Erythroblast (primary cell): ENCODE data around the gene AXIN1.
"Not testable (repeated sequence)": the region's sequence is repeated elsewhere in the genome, so short reads cannot be mapped to it uniquely, and the experiment has no call there.

Experiments used
- DNase-seq, 2 experiments: peaks; one replicate each; lab custom pipeline; 2025; lab: John Stamatoyannopoulos, UW
- GATA1 ChIP-seq: IDR thresholded peaks from 2 replicates; pipeline ENCODE4 v1.6.1; 2011; ENCODE audit warnings: low read depth, mild to moderate bottlenecking, control low read depth, low read length, moderate library complexity
- POLR2A ChIP-seq: IDR thresholded peaks from 2 replicates; pipeline ENCODE4 v1.6.1; 2011; ENCODE audit warnings: mild to moderate bottlenecking, low read length

Gene AXIN1

DNA sequence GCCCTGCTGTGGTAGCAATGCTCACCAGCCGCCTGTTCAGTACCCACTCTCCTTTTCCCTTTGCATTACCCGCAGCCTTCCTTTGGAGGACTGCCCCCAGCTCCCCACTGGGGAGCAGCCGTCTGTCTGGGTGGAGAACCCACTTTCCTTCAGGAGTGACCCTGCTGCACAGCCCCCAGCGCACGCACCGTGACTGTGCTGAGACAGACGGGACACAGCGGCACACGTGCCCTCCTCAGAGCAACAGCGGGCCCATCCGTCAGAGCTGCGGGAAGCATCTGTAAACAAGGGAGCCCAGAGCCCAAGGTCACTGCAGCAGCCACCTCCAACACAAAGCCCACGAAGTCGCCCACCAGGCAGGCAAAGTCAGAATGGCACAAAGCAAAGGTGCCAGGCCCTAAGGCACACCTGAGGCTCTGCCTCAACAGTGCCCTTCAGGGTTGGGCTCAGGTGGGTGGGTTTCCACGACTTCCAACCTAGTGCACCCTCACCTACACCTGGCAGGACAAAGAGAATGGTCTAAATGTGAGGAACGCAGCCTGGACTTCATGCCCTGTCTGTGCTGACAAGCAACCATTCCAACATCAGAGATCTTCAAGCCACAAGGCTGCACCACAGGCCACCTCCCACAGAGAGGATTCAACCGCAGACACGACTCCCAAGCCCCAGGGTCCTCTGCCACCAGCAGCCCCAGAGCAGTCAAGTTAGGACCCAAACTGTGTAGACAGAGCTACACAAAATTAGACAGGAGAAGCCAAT lies 9.9 kb downstream of the AXIN1 start:
- TF ChIP-seq POLR2A (no peak), GATA1 (no peak)
- no peak for DNase-seq

DNA sequence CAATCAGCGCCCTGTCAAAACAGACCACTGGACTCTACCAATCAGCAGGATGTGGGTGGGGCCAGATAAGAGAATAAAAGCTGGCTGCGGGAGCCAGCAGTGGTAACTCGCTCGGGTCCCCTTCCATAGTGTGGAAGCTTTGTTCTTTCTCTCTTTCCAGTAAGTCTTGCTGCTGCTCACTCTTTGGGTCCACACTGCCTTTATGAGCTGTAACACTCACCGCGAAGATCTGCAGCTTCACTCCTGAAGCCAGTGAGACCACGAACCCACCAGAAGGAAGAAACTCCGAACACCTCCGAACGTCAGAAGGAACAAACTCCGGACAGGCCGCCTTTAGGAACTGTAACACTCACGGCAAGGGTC lies 10.6 kb downstream of the AXIN1 start:
- not testable (repeated sequence) for DNase-seq

GRCh38 chr16:341095-341973 lies 11.2 kb downstream of the AXIN1 start:
- not testable (repeated sequence) for DNase-seq

DNA sequence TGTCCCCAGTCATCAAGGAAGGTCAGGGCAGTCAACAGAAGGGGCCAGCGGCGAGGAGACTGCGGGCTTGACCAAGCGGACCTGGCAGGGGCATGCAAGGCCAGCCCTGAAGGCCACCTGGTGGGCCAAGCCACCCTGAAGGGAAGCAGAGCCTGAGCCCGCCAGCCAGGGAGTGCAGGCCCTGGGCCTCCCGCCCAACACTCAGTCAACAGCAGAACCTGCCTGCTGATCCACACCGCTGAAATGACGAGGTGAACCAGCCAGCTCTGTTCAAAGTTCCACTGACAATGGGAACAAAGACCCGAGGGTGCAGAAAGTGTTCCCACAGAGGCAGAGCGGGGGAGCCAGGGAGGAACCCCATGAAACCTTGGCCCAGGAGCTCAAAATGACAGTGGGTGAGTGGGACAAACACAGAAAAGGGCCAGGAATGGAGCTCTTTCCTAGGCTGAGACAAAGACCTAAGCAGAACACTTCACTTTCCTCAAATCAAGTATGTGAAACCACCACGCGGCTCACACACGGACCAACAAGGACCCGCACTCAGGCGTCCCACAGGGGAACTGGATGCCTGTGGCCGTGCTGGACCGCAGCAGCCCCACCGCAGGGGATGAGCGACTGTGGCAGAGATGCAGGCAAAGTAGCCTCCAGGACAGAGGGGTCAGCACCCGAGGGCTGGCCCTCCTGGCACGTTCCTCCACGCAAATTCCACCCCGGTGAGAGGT lies 12.0 kb downstream of the AXIN1 start:
- no peak for TF ChIP-seq GATA1
- no peak for TF ChIP-seq POLR2A
- DNase-seq: no peak

GRCh38 chr16:339680-340079 lies 12.8 kb downstream of the AXIN1 start:
- DNase-seq: peak in 1 of 2 experiments; percentile 34
- TF ChIP-seq POLR2A (no peak), GATA1 (no peak)

- no peak for DNase-seq
Measured at GRCh38 chr16:337975-338575, 14.4 kb downstream of the AXIN1 start.

DNA sequence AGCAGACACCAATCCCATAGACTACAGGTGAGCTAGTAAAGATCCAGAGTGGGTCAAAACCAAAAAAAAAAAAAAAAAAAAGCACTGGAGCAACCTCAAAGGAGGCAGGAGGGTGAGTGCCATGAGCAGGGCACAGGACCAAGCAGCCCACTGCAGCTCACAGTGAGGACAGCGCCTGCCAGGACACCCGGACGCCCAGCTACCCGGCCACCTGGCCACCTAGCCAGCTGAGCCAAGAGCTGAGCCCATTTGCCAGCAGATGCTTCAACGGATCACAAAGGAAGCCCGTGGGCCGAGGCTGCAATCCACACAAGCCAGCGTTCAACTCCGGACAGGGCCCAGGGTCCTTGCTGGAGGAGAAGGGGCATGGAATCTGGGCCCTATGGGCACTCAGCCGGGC lies 15.1 kb downstream of the AXIN1 start:
- no peak for DNase-seq
- TF ChIP-seq GATA1: no peak
- TF ChIP-seq POLR2A: no peak

More at GRCh38 chr16:337975-338575, 14.4 kb downstream of the AXIN1 start:
- no peak for TF ChIP-seq GATA1
- no peak for TF ChIP-seq POLR2A

DNA sequence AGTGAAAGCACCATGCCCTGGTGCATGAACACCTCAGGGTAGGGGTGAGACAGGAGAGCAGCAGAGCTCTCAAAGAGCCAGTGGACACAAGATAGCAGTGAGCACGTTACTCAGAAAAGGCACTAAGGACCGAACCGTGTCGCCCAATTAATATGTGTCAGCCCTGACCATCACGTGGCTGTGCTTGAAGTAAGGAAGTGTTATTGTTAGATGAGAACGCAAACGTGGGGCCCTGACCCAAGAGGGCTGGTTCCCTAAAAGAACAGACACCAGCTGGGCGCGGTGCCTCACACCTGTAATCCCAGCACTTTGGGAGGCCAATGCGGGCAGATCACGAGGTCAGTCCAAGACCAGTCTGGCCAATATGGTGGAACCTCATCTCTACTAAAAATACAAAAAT lies 16.3 kb downstream of the AXIN1 start:
- no peak for TF ChIP-seq POLR2A
- no peak for TF ChIP-seq GATA1
- DNase-seq: no peak

DNA sequence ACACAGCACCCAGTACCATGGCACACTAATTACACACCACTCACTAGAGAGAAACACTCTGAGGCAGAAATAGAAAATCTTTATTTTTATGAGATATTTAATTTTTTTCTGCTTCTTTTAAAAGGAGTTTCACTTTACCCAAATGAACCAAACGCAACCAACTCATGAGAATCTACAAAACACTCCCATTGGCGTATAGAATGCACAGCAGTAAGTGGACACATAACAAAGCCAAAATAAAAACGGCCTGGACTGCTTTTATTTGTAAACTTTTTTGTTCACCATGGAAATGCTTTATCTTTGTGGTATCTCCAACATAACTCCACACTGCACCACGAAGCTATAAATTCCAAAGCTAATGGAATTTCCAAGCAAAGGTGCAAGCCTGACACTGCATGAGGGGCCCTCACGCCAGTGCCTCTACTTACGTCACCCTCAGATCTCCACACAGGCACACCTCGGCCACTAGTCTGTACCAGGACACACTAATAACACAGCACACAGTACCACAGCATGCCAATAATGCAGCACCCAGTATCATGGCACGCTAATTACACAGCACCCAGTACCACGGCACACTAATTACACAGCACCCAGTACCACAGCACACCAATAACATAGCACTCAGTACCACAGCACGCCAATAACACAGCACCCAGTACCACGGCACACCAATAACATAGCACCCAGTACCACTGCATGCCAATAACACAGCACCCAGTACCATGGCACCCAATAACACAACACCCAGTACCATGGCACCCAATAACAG lies 17.5 kb downstream of the AXIN1 start:
- DNase-seq: not testable (repeated sequence)

GRCh38 chr16:334164-334832 lies 18.2 kb downstream of the AXIN1 start:
- not testable (repeated sequence) for DNase-seq

DNA sequence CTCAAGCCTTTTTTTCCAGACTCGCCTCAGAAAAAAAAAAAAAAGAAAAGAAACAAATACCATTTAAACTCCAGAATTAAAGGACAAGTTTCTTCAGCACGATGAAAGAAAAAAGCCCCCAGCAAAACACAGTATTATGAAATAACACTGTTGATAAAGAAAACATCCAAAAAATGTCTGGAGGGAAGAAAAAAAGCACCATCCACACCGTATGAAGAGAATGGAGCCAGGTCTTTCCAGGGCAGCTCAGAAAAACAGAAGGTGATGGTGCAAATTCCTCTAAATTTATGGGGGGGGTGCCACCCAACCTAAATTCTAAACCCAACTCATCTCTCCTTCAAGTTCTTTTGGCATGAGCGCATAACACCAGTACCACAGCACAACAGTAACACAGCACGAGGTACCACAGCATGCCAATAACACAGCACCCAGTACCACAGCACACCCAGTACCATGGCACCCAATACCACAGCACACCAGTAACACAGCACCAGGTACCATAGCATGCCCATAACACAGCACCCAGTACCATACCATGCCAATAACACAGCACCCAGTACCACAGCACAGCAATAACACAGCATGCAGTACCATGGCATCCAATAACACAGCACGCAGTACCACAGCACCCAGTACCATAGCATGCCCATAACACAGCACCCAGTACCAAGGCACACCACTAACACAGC lies 19.0 kb downstream of the AXIN1 start:
- TF ChIP-seq POLR2A: no peak
- no peak for TF ChIP-seq GATA1
- no peak for DNase-seq

DNA sequence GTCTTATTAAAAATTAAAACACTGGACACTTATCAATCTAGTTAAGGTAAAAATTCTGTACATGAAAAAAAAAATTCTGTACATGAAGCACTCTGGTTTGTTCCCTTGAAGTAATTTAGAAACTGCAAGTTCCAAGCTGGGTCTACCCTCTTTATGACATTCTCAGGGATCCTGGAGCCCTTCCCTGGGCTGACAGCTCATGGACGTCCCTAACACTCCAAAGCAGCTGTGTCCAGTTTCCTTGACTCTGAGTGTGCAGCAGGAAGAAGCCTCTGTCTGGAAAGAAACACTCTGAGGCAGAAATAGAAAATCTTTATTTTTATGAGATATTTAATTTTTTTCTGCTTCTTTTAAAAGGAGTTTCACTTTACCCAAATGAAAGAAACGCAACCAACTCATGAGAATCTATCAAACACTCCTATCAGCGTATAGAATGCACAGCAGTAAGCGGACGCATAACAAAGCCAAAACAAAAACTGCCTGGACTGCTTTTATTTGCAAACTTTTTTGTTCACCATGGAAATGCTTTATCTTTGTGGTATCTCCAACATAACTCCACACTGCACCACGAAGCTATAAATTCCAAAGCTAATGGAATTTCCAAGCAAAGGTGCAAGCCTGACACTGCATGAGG lies 21.2 kb downstream of the AXIN1 start:
- DNase-seq: not testable (repeated sequence)
